Measurements from ENCODE around the gene C4orf33.

C4orf33 gene

DNA sequence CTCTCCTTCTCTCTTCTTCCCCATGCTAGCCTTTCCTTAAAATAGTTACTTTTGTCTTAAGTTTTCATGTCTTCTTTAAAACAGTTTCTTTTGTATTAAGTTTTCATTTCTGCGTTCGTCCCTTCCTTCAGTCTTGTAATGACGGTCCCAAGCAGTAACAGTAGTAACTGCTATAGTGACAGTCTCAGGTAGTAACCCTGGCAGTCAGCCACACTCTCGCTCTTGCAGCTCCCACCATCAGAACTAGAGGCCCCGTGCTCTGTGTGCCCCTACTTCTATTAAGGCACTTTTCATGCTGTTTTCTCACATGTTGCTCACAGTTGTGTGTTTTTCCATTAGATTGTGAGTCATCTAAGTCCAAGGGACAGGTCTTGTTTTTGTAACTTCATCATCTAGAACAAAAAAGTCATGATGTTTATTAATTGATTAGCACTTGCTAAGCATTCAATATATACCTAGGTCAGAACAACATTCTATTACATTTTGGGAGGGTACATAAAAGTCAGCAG is 49.3 kb downstream of the C4orf33 start:
- DNase-seq (ENCODE audit: insufficient read length, low spot score) (no peak), FAIRE-seq (no peak)
- TF ChIP-seq, protein P1, sequence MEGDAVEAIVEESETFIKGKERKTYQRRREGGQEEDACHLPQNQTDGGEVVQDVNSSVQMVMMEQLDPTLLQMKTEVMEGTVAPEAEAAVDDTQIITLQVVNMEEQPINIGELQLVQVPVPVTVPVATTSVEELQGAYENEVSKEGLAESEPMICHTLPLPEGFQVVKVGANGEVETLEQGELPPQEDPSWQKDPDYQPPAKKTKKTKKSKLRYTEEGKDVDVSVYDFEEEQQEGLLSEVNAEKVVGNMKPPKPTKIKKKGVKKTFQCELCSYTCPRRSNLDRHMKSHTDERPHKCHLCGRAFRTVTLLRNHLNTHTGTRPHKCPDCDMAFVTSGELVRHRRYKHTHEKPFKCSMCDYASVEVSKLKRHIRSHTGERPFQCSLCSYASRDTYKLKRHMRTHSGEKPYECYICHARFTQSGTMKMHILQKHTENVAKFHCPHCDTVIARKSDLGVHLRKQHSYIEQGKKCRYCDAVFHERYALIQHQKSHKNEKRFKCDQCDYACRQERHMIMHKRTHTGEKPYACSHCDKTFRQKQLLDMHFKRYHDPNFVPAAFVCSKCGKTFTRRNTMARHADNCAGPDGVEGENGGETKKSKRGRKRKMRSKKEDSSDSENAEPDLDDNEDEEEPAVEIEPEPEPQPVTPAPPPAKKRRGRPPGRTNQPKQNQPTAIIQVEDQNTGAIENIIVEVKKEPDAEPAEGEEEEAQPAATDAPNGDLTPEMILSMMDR (IDR thresholded peaks at IDR 0.05; ENCODE audit: insufficient read depth, missing control alignments), result no peak

DNA sequence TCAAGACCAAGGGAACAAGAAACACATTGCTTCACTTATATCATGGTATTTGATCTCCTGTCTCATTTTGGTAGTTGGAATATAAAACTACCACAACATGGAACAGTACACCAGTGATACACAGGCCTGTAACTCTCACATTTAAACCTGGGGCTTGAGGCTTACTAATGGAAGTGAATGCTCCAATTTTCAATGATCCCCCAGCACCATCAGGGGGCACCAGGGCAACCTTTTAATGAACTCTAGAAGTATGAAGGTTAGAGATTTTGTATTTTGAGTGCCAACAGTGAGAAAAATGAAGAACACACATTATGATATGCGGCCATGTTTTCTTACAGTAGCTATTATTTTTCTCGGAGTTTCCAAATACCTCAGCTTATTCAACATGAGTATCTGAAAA is 50.7 kb downstream of the C4orf33 start:
- no peak for DNase-seq (ENCODE audit: insufficient read length, low spot score)

DNA sequence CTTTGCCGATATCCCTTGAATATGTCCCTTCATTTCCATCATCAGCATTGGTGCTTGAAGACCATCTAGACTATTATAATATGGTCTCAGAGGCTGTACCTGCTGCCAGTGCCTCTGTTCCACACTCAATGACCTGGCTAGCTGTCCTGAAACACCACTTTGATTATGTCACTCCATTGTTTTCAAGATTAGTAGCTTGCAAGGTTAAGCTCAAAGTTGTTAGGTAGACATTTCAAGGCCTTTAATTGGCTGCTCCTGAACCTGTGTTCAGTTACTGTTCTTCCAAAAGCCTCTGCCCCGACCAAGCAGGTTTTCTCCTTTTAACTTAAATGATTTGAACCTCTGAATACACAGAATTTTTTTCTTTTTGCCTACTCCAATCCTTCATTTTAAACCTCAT is 52.9 kb downstream of the C4orf33 start:
- FAIRE-seq, result no peak
- no peak for DNase-seq (ENCODE audit: insufficient read length, low spot score)
- TF ChIP-seq, protein P1 (IDR thresholded peaks at IDR 0.05; ENCODE audit: insufficient read depth, missing control alignments), result no peak

More for the DNA sequence above, 50.7 kb downstream of the C4orf33 start:
- TF ChIP-seq, protein P1 (IDR thresholded peaks at IDR 0.05; ENCODE audit: insufficient read depth, missing control alignments), result no peak
- no peak for FAIRE-seq

DNA sequence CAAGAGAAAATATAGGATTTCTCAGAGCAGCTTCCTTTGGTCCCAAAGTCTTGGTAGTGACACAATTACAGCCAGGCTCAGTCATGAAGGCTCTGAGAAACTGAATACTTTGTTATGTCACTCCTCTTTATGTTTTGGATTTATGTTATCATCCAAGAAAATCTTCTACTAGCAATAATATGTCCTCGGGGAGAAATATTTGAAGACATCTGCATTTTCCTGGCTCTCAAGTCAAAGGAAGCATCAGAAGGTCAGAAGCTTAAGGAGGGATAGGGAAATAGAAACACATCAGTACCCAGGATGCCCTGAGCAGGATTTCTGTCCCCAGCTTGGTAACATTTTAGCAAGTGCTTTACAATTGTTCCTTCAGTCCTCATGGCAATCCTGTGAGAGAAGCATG is 54.0 kb downstream of the C4orf33 start:
- DNase-seq (ENCODE audit: insufficient read length, low spot score) (no peak), FAIRE-seq (no peak)
- TF ChIP-seq, protein P1 (IDR thresholded peaks at IDR 0.05; ENCODE audit: insufficient read depth, missing control alignments), result no peak

GRCh38 chr4:129152350-129152749 is 56.4 kb downstream of the C4orf33 start:
- FAIRE-seq (no peak), DNase-seq (ENCODE audit: insufficient read length, low spot score) (no peak)
- TF ChIP-seq, protein P1 (IDR thresholded peaks at IDR 0.05; ENCODE audit: insufficient read depth, missing control alignments), result no peak

- TF ChIP-seq, protein P1 (IDR thresholded peaks at IDR 0.05; ENCODE audit: insufficient read depth, missing control alignments), result no peak
- DNase-seq (ENCODE audit: insufficient read length, low spot score) (no peak), FAIRE-seq (peak; percentile 94)
Observed at GRCh38 chr4:129153700-129154099, 57.7 kb downstream of the C4orf33 start.

- TF ChIP-seq, protein P1 (IDR thresholded peaks at IDR 0.05; ENCODE audit: insufficient read depth, missing control alignments), result no peak
- FAIRE-seq (no peak), DNase-seq (ENCODE audit: insufficient read length, low spot score) (no peak)
Observed at GRCh38 chr4:129162450-129162849, 66.5 kb downstream of the C4orf33 start.
